Measurements from ENCODE around the gene SLC9A3. TPM values are rescaled to one million over a fixed set of nuclear protein-coding genes. Genes with fewer than 3 reads are reported as not detected.

Gene SLC9A3
- total RNA-seq, 1 donor from 2014 or later: 6.4 TPM

DNA sequence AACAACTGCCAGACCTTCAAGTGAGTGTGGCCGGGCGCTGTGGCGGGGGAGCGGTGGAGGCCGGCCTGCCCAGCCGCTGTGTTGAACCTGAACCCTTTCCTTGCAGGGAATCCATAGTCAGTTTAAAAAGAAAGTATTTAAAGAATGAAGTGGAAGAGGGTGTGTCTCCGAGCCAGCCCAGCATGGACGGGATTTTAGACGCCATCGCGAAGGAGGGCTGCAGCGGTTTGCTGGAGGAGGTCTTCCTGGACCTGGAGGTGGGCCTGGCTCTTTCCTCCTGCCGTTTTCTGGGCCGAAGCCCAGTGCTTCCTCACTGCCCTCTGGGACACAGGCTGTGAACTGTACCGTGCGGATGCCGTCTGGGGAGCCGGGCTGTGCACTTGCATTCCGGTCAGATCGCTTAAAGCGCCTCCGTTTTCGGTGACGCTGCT lies 62.2 kb downstream of the SLC9A3 start:
- Mint-ChIP-seq H3K4me1 (ENCODE audit: unreplicated experiment) (no peaks in the 10 kb centered on the region), H3K36me3 (peaks cover 29% of the 10 kb centered on the region)
- DNase-seq (ENCODE audit: extremely low spot score, unreplicated experiment): peak; percentile 58

DNA sequence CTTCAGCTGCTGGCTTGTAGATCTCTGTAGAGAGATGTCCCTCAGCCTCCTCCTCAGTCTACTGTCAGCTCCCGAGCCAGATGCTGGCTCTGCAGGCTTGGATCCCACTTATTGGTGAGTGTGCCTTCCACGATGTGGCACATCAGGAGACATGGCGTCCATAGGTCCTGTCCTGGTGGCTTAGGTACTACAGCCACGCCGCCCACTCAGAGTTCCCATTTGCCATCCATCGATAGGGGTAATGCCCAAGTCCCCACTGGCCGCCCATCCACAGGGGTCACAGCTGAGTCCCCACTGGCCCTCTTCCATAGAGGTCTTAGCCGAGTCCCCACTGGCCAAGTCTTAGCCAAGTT lies 64.0 kb downstream of the SLC9A3 start:
- H3K4me1 Mint-ChIP-seq (ENCODE audit: unreplicated experiment): no peaks in the 10 kb centered on the region
- no peak for TF ChIP-seq CTCF (conservative IDR thresholded peaks at IDR 0.05)
- no peak overlapping the region for H3K4me3 Mint-ChIP-seq
- peak overlapping the region; percentile 98 for H3K27ac Mint-ChIP-seq
- H3K9me3 Mint-ChIP-seq: no peaks in the 10 kb centered on the region
- peaks cover 29% of the 10 kb centered on the region for H3K36me3 Mint-ChIP-seq
- no peaks in the 10 kb centered on the region for H3K27me3 Mint-ChIP-seq
- DNase-seq (ENCODE audit: extremely low spot score, unreplicated experiment): no peak

More for the DNA sequence above, 62.2 kb downstream of the SLC9A3 start:
- no peaks in the 10 kb centered on the region for H3K9me3 Mint-ChIP-seq
- H3K27ac Mint-ChIP-seq: peak overlapping the region; percentile 34
- no peaks in the 10 kb centered on the region for H3K27me3 Mint-ChIP-seq
- no peak for TF ChIP-seq CTCF (conservative IDR thresholded peaks at IDR 0.05)
- H3K4me3 Mint-ChIP-seq: no peak overlapping the region

DNA sequence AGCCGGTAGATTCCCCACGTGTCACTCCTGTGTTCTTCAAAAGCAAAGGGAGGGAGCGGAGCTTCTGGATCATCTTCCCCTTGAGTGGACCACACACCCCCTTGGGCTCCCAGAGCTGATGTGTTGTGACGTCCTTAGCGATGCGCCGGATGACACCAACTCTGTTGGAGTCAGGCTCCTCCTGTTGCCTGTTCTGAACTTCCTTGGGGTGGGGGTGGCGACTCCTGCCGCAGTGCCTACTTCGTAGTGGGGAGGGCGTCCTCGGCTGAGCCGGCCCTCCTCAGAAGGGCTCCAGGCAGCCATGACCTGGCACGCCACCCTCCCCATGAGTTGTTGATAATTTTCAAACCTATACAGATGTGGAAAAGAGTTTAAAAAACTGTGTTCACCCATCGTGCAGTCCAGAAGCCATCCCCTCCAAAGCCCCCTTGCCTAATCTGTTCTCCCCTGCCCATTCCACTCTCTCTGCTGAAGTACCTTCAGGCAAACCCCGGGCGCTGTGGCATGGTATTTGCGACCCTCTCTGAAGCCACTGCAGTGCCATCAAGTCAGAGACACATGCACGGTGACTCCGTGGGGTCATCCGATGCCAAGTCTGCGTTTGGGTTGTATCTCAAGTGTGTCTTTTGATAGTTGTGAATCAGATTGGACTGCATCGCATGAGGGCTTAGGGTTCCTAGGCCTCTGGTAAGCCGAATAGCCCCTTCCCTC lies 64.5 kb downstream of the SLC9A3 start:
- Mint-ChIP-seq H3K36me3 (peaks cover 29% of the 10 kb centered on the region), H3K27me3 (no peaks in the 10 kb centered on the region), H3K4me3 (no peak overlapping the region), H3K27ac (peak overlapping the region; percentile 98), H3K4me1 (ENCODE audit: unreplicated experiment) (no peaks in the 10 kb centered on the region), H3K9me3 (no peaks in the 10 kb centered on the region)
- no peak for TF ChIP-seq CTCF (conservative IDR thresholded peaks at IDR 0.05)
- no peak for DNase-seq (ENCODE audit: extremely low spot score, unreplicated experiment)

GRCh38 chr5:458547-459353 lies 65.5 kb downstream of the SLC9A3 start:
- peak overlapping the region; percentile 98 for H3K27ac Mint-ChIP-seq
- peak overlapping the region; percentile 17 for H3K4me3 Mint-ChIP-seq
- no peaks in the 10 kb centered on the region for H3K27me3 Mint-ChIP-seq
- H3K9me3 Mint-ChIP-seq: no peaks in the 10 kb centered on the region
- H3K4me1 Mint-ChIP-seq (ENCODE audit: unreplicated experiment): no peaks in the 10 kb centered on the region
- H3K36me3 Mint-ChIP-seq: peaks cover 35% of the 10 kb centered on the region
- no peak for DNase-seq (ENCODE audit: extremely low spot score, unreplicated experiment)
- no peak for TF ChIP-seq CTCF (conservative IDR thresholded peaks at IDR 0.05)

DNA sequence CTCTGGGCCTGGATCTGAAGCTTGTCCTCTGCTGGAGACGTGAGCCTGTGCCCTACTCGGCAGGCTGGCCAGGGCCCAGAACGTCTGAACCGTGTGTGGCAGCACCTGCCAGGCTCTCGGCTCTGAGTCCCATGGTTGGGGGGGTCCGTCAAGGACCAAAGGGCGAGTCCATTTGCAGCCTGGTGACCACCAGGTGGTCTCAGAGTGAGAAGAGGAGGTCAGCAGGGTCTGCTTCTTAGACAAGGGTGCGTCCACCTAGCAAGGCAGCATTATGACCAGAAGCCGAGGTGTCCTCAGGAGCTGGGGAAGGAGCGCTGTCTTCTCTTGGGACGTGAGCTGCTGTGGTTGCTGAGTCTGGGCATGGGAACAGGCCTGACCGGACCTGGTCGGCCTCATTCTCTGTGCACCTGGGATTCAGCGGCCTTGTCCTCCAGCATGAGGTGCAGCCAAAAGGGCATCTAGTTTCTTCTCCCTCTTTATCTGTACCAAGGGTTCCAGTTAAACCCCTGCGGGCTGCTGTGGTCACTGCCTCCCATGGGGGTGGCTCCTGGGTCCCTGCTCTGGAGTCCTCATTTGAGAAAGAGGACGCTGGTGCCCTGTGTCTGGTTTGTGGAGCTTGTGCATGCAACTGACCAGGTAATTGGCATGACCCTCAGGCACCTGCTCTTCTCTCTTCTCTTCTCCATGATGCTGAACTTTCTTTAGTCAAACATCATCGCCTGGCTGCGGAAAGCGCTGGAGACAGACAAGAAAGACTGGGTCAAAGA lies 66.9 kb downstream of the SLC9A3 start:
- DNase-seq (ENCODE audit: extremely low spot score, unreplicated experiment): no peak
- Mint-ChIP-seq H3K4me1 (ENCODE audit: unreplicated experiment) (no peaks in the 10 kb centered on the region), H3K27me3 (no peaks in the 10 kb centered on the region), H3K36me3 (peaks cover 47% of the 10 kb centered on the region), H3K9me3 (peaks cover 4% of the 10 kb centered on the region), H3K27ac (no peak overlapping the region), H3K4me3 (no peak overlapping the region)
- TF ChIP-seq CTCF (conservative IDR thresholded peaks at IDR 0.05): no peak

All from type B pancreatic cell (in vitro differentiated cells).